Suprapubic skin (tissue), 4 donors: ENCODE measurements around the gene TFPI2. TPM values are rescaled to one million over a fixed set of nuclear protein-coding genes. Genes with fewer than 3 reads are reported as not detected.

Source experiments
- DNase-seq, 2 donors: peaks; one replicate each; pipeline ENCODE4 v3.0.0-alpha.2; 2019; ENCODE audit warnings: low spot score in 2 of 2
- H3K27ac ChIP-seq: fragments of 200-600 bp; sonication (generic); one replicate; pipeline ENCODE4 v1.5.1; 2019
- H3K27me3 ChIP-seq: fragments of 200-600 bp; sonication (generic); one replicate; pipeline ENCODE4 v1.5.1; 2019
- H3K36me3 ChIP-seq: fragments of 200-600 bp; sonication (generic); one replicate; pipeline ENCODE4 v1.5.1; 2019
- H3K4me1 ChIP-seq: fragments of 200-600 bp; sonication (generic); one replicate; pipeline ENCODE4 v1.5.1; 2019
- H3K4me3 ChIP-seq: fragments of 200-600 bp; sonication (generic); one replicate; pipeline ENCODE4 v1.5.1; 2019; ENCODE audit warnings: mild to moderate bottlenecking
- H3K9me3 ChIP-seq: fragments of 200-600 bp; sonication (generic); one replicate; pipeline ENCODE4 v1.5.1; 2019
- EP300 ChIP-seq: sonication (generic); formaldehyde crosslinking; IDR thresholded peaks from one replicate; pipeline ENCODE4 v1.6.1; 2017; ENCODE audit warnings: antibody characterized with exemption
- POLR2A ChIP-seq, 2 donors: fragments of 450-650 bp; IDR thresholded peaks; one replicate each; pipeline ENCODE4 v1.6.1; 2017; ENCODE audit warnings: antibody characterized with exemption in 2 of 2, mild to moderate bottlenecking in 2 of 2, moderate library complexity in 2 of 2
- POLR2AphosphoS5 ChIP-seq, 3 donors: sonication (generic); formaldehyde crosslinking; IDR thresholded peaks; one replicate each; pipeline ENCODE4 v1.6.1; 2017; ENCODE audit warnings: antibody characterized with exemption in 3 of 3
- WGBS: methylation state at CpG from one replicate; pipeline ENCODE4 v1.1.5; 2018; 5-methylcytosine and 5-hydroxymethylcytosine counted together
- total RNA-seq, 4 donors: library from RNA; depleted of rRNA; stranded (reverse); fragments of >200 nt; gene quantifications; one replicate each; pipeline ENCODE4 v1.1.0, GENCODE V29; 2016
- TF ChIP-seq, protein P1 (sequence below), 2 donors: fragments of 200-600 bp in 1 of 2; fragments of 450-650 bp in 1 of 2; sonication (generic) in 1 of 2; IDR thresholded peaks; one replicate each; pipeline ENCODE4 v1.5.1; 2016 to 2019; ENCODE audit warnings: antibody characterized with exemption in 2 of 2, mild to moderate bottlenecking in 1 of 2, moderate library complexity in 1 of 2

TFPI2 gene
- total RNA-seq, 4 donors from 2014 or later: 0.79 to 1.4 (median 1.1) TPM; not detected in 1

DNA sequence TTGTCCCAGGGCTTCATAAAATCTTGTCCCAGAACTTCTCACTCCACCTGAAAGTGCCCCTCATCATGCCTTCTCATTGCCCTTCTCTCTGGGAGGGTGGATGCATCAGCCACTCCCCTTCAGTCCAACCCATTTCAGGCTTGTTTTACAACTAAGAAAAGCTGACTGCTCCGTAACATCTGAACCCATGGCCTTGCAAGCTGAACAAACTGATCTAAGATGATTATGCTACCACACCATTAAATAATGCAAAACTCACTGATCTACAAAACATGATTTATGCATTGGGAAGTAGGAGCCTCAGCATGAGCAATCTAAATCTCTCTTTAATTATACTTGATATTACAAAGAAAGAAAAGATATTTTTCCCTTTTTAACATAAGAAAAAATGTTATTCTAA lies 34.8 kb downstream of the TFPI2 start:
- no peak overlapping the region for H3K4me3 ChIP-seq
- no peak for DNase-seq
- H3K27me3 ChIP-seq: no peaks in the 10 kb centered on the region
- no peak overlapping the region for H3K27ac ChIP-seq
- no peaks in the 10 kb centered on the region for H3K4me1 ChIP-seq
- H3K9me3 ChIP-seq: no peaks in the 10 kb centered on the region
- WGBS: 61% methylated on average over 1 of the region's 1 CpG
- no peaks in the 10 kb centered on the region for H3K36me3 ChIP-seq
- TF ChIP-seq EP300 (no peak), POLR2A (IDR thresholded peaks at IDR 0.05) (no peak), POLR2AphosphoS5 (IDR thresholded peaks at IDR 0.05) (no peak)
- TF ChIP-seq, protein P1, sequence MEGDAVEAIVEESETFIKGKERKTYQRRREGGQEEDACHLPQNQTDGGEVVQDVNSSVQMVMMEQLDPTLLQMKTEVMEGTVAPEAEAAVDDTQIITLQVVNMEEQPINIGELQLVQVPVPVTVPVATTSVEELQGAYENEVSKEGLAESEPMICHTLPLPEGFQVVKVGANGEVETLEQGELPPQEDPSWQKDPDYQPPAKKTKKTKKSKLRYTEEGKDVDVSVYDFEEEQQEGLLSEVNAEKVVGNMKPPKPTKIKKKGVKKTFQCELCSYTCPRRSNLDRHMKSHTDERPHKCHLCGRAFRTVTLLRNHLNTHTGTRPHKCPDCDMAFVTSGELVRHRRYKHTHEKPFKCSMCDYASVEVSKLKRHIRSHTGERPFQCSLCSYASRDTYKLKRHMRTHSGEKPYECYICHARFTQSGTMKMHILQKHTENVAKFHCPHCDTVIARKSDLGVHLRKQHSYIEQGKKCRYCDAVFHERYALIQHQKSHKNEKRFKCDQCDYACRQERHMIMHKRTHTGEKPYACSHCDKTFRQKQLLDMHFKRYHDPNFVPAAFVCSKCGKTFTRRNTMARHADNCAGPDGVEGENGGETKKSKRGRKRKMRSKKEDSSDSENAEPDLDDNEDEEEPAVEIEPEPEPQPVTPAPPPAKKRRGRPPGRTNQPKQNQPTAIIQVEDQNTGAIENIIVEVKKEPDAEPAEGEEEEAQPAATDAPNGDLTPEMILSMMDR (IDR thresholded peaks at IDR 0.05): no peak

DNA sequence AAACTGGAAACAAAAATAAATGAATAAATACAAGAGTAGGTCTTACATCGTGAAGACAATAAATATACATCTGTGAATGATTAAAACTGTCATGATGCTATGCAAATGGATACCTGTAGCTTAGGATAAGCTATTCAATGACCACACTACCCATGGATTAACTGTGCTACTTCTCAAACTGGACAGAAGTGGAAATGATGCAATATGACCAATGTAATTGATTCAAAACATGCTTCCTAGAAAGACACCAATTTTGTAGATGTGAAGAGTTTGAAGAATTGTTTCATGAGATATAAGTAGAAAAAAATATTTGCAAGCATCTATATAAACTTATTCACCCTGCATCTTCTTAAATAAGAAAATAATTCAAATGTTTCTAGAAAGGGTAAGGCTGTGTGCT lies 36.1 kb downstream of the TFPI2 start:
- 89% methylated on average over 1 of the region's 1 CpG for WGBS
- no peaks in the 10 kb centered on the region for H3K27me3 ChIP-seq
- H3K4me1 ChIP-seq: no peaks in the 10 kb centered on the region
- H3K4me3 ChIP-seq: no peak overlapping the region
- DNase-seq: no peak
- H3K27ac ChIP-seq: no peak overlapping the region
- TF ChIP-seq POLR2A (IDR thresholded peaks at IDR 0.05) (no peak), EP300 (no peak), POLR2AphosphoS5 (IDR thresholded peaks at IDR 0.05) (no peak)
- TF ChIP-seq, protein P1 (IDR thresholded peaks at IDR 0.05): no peak
- no peaks in the 10 kb centered on the region for H3K9me3 ChIP-seq
- H3K36me3 ChIP-seq: no peaks in the 10 kb centered on the region

DNA sequence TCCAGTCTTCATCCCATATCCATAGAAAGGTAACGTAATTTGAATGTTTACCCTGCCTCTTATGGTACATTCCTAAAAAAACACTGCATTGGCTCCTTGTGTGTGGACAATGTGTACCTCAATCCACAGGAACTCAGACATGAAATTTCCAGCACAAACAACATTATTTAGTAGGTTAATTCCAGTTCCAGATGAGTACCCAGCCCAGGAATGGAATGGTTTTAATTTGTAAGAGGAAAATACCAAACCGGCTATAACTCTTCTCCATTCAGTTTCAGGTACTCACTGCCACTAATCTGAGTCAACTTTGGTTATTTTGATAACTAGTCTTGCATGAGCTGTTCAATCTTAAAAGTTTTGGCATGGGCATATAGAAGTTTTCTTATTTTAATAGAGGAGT lies 39.0 kb downstream of the TFPI2 start:
- Histone ChIP-seq H3K36me3 (no peaks in the 10 kb centered on the region), H3K4me3 (no peak overlapping the region), H3K27ac (no peak overlapping the region), H3K27me3 (no peaks in the 10 kb centered on the region), H3K4me1 (no peaks in the 10 kb centered on the region), H3K9me3 (no peaks in the 10 kb centered on the region)
- DNase-seq: no peak
- WGBS: 81% methylated on average over 2 of the region's 2 CpGs
- no peak for TF ChIP-seq EP300
- TF ChIP-seq POLR2A (IDR thresholded peaks at IDR 0.05): no peak
- TF ChIP-seq, protein P1 (IDR thresholded peaks at IDR 0.05): no peak
- TF ChIP-seq POLR2AphosphoS5 (IDR thresholded peaks at IDR 0.05): no peak

DNA sequence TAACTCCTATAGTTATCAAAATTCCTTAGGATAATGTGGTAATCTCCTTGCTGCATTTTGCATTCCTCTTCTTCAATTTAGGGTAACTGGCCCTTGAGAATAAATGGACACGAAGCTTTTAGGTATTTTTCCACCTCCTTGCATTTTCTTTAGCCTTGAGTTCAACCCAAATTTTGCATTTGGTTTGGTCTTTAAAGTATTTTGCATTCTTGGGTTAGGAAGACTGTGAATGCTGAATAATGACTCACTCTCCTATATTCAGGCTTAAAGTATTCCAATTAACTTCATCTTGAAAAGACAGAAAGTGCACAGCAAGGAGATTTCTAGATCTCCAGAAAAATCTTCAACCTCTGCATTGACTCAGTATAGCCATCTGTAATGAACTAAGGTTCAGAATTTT lies 47.3 kb downstream of the TFPI2 start:
- 76% methylated on average over 1 of the region's 1 CpG for WGBS
- TF ChIP-seq EP300 (no peak), POLR2AphosphoS5 (IDR thresholded peaks at IDR 0.05) (no peak), POLR2A (IDR thresholded peaks at IDR 0.05) (no peak)
- TF ChIP-seq, protein P1 (IDR thresholded peaks at IDR 0.05): no peak
- Histone ChIP-seq H3K4me3 (no peak overlapping the region), H3K4me1 (no peaks in the 10 kb centered on the region), H3K36me3 (no peaks in the 10 kb centered on the region), H3K9me3 (no peaks in the 10 kb centered on the region), H3K27ac (no peak overlapping the region), H3K27me3 (no peaks in the 10 kb centered on the region)
- no peak for DNase-seq

DNA sequence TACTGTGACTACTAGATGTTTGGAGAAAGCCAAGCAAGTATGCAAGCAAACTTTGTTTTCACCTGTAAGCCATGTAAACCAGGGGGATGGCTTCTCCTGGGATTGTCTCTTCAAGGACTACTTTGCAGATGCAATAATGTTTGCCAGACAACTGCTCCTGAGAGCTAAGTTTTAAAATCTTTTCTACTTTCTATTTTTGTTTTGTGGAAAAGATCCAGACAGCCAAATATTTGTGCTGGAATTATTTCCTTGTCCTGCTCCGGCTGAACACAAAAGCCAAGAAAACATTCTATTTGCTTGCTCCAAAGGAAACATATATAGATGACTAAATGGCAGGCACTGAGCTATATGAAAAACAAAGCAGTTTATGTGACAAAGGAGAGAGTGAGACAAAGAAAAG lies 51.6 kb downstream of the TFPI2 start:
- no peaks in the 10 kb centered on the region for H3K4me1 ChIP-seq
- TF ChIP-seq EP300 (no peak), POLR2AphosphoS5 (IDR thresholded peaks at IDR 0.05) (no peak), POLR2A (IDR thresholded peaks at IDR 0.05) (no peak)
- TF ChIP-seq, protein P1 (IDR thresholded peaks at IDR 0.05): no peak
- no peaks in the 10 kb centered on the region for H3K9me3 ChIP-seq
- H3K36me3 ChIP-seq: no peaks in the 10 kb centered on the region
- no peaks in the 10 kb centered on the region for H3K27me3 ChIP-seq
- H3K27ac ChIP-seq: no peak overlapping the region
- no peak for DNase-seq
- no peak overlapping the region for H3K4me3 ChIP-seq
- 43% methylated on average over 1 of the region's 1 CpG for WGBS
